NCI-H446 treated with DMSO at 0.1 percent for 48 hours (cell line): ENCODE results near the gene FKBP5.
"Not testable (repeated sequence)": the region's sequence is repeated elsewhere in the genome, so short reads cannot be mapped to it uniquely, and the experiment has no call there.

Experiments
- DNase-seq: peaks from one replicate; lab custom pipeline; 2025; lab: John Stamatoyannopoulos, UW

The FKBP5 gene

DNA sequence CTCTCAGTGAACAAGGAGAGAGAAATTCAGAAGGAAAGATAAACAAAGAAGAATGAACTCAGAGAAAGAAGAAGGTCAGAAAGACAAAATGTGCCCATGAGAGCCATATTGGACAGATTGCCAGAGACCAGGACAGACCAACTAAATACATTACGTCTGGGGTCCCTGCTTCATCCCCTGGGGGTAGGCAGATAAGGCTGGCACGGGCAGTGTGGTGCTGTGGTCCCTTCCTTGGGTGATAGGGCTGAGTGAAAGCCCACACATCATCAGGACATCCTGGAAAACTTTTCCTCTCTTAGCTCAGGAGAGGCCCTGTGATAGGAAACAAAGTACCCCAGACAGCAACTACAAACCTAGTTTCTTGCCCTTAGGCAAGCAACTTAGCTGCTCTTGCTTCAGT lies 34.9 kb upstream of the FKBP5 start:
- no peak for DNase-seq

DNA sequence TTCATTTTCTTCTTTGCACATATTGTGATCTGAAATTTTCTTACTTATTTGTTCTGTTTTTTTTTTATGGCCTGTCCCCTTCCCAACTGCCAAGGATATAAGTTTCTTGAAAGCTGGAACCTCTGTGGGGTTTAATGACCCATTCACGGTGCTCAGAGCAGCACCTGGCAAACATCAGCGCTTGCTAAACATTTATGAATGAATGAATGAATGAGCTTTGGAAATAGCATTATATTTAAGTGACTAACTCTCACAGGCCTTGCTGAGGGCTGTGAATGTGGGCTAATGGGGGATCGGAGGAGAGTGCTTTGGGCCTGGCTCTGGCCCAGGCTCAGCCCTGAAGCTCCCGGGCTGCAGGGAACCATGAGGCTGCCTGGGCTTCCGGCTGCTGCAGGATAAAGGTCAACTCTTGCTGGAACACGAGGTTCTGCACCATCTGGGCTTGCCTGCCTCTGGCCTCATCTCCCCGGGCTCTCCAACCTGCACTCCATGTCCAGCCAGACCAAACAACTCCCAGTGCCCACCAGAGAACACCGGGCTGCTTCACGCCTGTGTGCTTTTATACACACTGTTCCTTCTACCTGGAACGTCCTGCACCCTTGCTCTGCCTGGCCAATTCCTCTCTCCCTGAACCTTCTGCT lies 33.5 kb upstream of the FKBP5 start:
- no peak for DNase-seq

DNA sequence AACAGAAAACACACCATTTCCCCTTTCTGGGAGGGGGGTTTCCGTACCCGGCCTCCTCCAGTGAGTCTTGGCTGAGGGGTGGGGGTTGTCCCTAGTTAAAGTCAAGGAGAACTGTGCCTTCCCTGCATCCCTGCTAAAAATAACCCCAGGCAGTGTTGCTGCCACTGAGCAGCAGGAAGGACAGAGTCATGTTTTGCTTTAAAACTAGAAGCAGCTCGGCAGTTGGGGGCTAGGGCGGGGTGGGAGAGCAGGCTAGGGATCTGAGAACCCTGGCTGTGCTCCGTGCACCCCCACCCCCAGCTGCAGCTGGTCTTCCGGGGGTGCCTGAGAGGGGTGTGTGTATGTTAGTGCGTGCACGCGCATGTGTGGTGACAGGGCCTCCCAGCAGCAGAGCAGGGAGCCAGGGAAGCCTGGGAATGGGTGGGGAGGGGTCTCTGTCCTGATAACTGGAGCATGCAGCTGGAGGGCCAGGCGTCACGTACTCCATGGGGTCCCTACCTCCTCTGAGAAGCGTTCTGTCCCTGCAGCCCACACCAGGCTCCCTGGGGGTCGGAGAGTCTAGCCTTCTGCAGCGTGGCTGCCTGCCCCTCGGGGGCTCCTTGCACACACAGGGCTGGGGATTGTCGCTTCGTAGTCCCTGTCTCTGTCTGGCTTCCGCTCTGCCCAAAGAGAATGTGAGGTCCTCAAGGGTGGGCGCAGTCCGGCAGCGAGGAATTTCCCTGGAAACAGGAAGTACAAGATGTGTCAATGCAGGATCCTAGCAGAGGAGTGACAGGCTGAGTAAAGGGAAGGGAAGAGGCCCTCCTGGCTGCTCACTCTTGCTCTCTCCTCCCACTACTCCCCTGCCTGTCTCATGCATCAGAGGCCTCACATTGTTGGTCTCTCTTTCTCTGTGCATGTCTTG lies 31.4 kb upstream of the FKBP5 start:
- DNase-seq: no peak

DNA sequence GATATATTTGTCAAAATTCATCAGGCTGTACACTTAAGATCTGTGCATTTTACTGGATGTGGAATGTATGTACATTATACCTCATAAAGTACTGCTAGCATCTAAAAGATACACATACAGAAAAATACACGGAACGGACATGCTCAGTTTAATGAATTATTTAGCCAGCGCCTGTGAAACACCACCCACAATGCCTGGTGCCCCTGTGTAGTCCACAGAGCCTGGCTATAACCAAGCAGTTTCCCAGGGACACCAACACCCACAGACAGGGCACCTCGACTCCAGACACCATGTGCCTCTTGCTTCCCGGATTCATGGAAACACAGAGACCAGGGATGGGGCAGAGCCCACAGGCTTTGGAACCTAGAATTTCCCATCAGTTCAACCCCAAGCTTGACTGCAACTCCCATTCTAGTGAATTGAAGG lies 30.7 kb upstream of the FKBP5 start:
- DNase-seq: no peak

DNA sequence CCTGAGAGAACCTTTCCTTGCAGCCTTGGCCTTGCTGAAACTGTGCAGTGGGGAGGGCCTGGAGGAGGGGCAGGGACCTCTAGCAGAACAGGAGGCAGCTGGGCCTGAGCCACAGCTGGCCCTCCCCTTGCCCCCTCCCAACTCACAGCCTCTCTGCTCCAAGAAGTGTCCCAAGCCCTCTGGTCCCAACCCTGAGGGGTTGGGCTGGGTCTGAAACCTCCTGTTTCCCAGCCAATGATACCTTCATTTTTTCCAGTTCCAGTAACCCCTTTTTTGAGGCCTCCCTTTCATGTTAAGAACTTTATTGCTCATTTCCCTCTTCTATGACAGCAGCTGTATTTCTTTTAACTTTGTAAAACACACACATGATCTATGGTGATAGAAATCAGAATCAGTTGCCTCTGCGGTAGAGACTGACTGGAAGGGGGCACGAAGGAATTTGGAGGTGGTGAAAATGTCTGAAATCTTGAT lies 30.2 kb upstream of the FKBP5 start:
- DNase-seq: no peak

DNA sequence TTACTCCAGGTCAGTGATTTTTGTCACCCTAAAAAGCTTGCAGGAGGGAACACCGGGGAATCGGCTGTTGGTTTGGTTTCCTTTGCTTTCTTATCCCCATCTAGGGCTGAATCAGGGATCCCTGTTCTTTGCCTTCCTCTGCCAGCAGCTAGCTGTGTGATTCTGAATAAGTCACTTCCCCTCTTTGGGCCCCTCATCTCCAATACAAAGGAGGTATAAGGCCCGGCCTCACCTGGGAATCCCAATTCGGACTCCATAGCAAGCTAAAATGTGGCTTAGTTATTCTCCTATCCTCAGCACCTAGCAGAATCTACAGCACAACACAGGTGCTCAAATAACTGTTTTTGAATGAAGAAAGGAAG lies 29.6 kb upstream of the FKBP5 start:
- no peak for DNase-seq

- no peak for DNase-seq
Measured at GRCh38 chr6:35717449-35718374, 29.0 kb upstream of the FKBP5 start.

GRCh38 chr6:35716798-35717197 lies 28.1 kb upstream of the FKBP5 start:
- no peak for DNase-seq

DNA sequence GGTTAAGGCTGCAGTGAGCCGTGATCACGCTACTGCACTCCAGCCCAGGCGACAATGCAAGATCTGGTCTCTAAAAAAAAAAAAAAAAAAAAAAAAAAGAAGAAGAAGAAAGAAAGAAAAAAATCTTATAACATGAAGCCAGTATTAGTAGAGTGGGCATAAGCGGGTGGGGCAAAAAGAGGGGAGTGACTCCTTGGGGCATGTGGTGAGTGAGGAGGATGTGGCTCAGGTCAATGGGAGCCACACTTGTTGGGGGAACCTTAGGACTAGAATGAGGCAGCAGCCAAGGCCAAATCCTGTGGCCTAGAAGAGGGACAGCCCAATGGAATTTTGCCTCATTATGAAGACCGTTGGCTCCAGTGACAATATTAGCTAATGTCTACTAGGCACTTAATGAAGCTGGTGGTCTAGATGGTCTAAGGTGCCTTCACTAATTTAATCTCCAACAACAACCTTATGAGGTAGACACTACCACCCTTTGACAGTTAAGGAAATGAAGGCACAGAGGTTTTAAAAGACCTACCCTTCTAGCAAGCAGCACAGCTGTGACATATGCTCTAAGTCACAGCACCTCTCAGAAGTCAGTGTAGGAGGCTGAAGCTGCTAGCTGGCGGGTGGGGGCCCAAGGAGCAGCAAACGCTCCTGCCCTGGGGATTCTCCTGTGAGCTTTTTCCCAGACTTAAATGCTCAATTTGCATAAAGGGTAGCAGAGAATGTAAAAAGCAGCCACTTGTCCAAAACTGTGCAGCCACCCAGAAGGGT lies 24.5 kb upstream of the FKBP5 start:
- DNase-seq: no peak

- no peak for DNase-seq
Measured at GRCh38 chr6:35711731-35712130, 23.0 kb upstream of the FKBP5 start.

- DNase-seq: no peak
Measured at GRCh38 chr6:35710241-35710847, 21.6 kb upstream of the FKBP5 start.

- DNase-seq: no peak
Measured at GRCh38 chr6:35708585-35708984, 19.9 kb upstream of the FKBP5 start.

GRCh38 chr6:35707714-35708407 lies 19.1 kb upstream of the FKBP5 start:
- DNase-seq: no peak

GRCh38 chr6:35706468-35706867 lies 17.8 kb upstream of the FKBP5 start:
- no peak for DNase-seq

DNA sequence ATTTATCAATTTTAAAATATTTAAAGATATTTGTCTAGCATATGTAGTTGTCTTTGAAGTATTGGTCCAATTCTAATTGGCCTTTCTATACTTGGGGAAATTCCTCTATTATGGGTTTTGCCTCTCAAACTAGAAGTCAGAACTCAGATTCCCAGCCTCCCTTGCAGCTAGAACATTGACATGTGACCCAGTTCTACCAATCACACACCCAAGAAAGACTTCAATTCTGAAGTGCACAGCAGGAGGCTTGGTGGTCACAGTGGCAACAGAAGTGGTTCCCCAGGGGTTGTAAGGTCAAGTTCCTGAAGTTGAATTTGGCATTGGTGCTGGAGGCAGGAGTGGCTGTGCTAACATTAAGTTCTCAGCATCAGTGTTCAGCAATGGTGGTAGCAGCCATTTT lies 14.8 kb upstream of the FKBP5 start:
- DNase-seq: no peak

- DNase-seq: no peak
Measured at GRCh38 chr6:35698858-35699257, 10.1 kb upstream of the FKBP5 start.

- not testable (repeated sequence) for DNase-seq
Measured at GRCh38 chr6:35698430-35698829, 9.7 kb upstream of the FKBP5 start.

DNA sequence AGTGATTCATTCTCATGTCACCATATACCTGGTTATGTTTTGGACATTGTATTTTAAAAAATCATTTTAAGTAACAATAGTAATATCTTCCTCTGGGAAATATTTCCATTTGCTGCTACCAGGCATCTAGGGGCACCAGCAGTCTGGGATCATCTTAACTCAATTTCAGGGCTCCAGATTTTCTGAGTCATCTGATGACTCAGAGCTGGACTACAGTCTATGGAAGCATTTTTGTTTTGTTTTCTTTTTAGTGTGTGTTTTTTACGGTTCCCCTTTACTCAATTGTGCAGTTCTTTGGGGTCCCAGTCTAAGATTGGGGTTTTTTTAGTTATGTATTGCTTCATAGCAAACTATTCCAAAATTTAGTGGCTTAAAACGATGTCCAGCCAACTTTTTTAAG lies 5.7 kb upstream of the FKBP5 start:
- no peak for DNase-seq

GRCh38 chr6:35691027-35691824 lies 2.5 kb upstream of the FKBP5 start:
- DNase-seq: no peak

GRCh38 chr6:35690484-35690883 lies 1.8 kb upstream of the FKBP5 start:
- no peak for DNase-seq
